Measurements from ENCODE around the gene CDH4. TPM values are rescaled to one million over a fixed set of nuclear protein-coding genes. Genes with fewer than 3 reads are reported as not detected.

The CDH4 gene
- total and polyA plus RNA-seq, 2 donors (not counting 1 experiment from before 2014, with no cell fraction given) = not detected

DNA sequence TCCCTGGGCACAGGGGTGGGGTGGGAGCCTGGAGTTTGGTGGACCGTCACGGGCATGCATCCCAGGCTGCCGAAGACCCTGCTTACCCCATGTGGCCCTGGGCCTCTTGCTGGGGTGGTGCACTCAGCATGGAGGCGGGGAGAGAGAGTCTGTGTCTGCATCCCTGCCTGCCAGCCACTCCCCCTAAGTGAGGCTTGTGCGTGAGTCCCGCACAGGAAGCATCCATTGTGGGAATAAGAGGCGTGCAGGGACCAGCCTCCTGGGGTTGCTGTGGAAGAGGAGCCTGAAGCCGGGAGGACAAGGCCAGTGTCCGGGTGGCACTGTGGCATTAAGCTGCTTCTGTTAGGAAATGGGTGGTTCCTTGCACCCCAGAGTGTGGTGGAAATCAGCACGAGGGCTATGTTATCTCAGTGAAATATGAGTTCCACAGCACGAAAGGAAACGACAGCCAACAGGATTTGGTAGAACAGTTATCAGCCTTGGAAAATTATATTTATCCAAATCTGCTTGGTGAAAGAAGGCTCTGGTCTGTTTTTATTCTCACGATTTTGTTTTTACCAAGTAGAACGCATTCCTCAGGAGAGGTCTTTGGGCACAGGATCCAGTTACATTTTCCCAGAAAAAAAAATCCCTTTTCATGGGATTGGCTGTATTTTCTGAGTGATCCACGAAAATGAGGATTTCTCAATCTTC, 35.7 kb downstream of the CDH4 start:
- Histone ChIP-seq H3K27me3 (replicated peaks in 1 of 4; ENCODE audit: control extremely low read depth in 1 of 4, control insufficient read depth in 3 of 4, insufficient read depth in 4 of 4, low read length in 3 of 4) (no peaks in the 10 kb centered on the region), H4K20me1 (ENCODE audit: control insufficient read depth, insufficient read depth, low read length, poor library complexity, severe bottlenecking) (no peaks in the 10 kb centered on the region), H3K36me3 (replicated peaks in 1 of 2; ENCODE audit: control extremely low read depth in 1 of 2, control insufficient read depth in 1 of 2, extremely low read depth in 1 of 2, insufficient read depth in 2 of 2, low read length in 1 of 2) (no peaks in the 10 kb centered on the region), H3K4me2 (replicated peaks; ENCODE audit: low read depth, low read length, poor library complexity, severe bottlenecking) (no peak overlapping the region), H3K9me3 (ENCODE audit: control extremely low read depth in 1 of 3, control insufficient read depth in 2 of 3, insufficient read depth in 1 of 3, low read length in 2 of 3) (peaks cover 0 to 41% (median 0%) of the 10 kb centered on the region in 3 donors), H3K9ac (ENCODE audit: low read length) (no peak overlapping the region), H3K27ac (ENCODE audit: low read length in 2 of 2) (no peak overlapping the region), H3K79me2 (ENCODE audit: control insufficient read depth, insufficient read depth, low read length) (no peaks in the 10 kb centered on the region), H2AFZ (ENCODE audit: insufficient read depth, low read depth, low read length, poor library complexity, severe bottlenecking) (no peak overlapping the region), H3K4me1 (ENCODE audit: control insufficient read depth in 2 of 2, insufficient read depth in 2 of 2, low read length in 2 of 2) (no peaks in the 10 kb centered on the region), H3K4me3 (ENCODE audit: control extremely low read depth in 1 of 5, extremely low read depth in 1 of 5, insufficient read depth in 1 of 5, low read depth in 2 of 5, low read length in 4 of 5) (no peak overlapping the region)
- POLR2A ChIA-PET = no interaction called here
- DNase-seq (no peak), ATAC-seq (ENCODE audit: low read depth) (no peak)
- no peak overlapping the region for H3K4me3 Mint-ChIP-seq
- peaks cover under 1% of the 10 kb centered on the region for H3K9me3 Mint-ChIP-seq (ENCODE audit: insufficient read depth)
- H3K27me3 Mint-ChIP-seq = no peaks in the 10 kb centered on the region
- no peak overlapping the region for H3K27ac Mint-ChIP-seq
- TF ChIP-seq EZH2 (IDR thresholded peaks at IDR 0.05; ENCODE audit: borderline replicate concordance, insufficient read depth, low read depth, low read length, poor library complexity, severe bottlenecking) = no peak
- TF ChIP-seq, protein P1, sequence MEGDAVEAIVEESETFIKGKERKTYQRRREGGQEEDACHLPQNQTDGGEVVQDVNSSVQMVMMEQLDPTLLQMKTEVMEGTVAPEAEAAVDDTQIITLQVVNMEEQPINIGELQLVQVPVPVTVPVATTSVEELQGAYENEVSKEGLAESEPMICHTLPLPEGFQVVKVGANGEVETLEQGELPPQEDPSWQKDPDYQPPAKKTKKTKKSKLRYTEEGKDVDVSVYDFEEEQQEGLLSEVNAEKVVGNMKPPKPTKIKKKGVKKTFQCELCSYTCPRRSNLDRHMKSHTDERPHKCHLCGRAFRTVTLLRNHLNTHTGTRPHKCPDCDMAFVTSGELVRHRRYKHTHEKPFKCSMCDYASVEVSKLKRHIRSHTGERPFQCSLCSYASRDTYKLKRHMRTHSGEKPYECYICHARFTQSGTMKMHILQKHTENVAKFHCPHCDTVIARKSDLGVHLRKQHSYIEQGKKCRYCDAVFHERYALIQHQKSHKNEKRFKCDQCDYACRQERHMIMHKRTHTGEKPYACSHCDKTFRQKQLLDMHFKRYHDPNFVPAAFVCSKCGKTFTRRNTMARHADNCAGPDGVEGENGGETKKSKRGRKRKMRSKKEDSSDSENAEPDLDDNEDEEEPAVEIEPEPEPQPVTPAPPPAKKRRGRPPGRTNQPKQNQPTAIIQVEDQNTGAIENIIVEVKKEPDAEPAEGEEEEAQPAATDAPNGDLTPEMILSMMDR (IDR thresholded peaks at IDR 0.05) = no peak
- H3K4me1 Mint-ChIP-seq = no peaks in the 10 kb centered on the region
- CTCF ChIA-PET = no interaction called here
- 86% methylated on average over 11 of the region's 15 CpGs for WGBS (ENCODE audit: insufficient coverage)
- intact Hi-C loops (cut with micrococcal nuclease) = no loop called here

DNA sequence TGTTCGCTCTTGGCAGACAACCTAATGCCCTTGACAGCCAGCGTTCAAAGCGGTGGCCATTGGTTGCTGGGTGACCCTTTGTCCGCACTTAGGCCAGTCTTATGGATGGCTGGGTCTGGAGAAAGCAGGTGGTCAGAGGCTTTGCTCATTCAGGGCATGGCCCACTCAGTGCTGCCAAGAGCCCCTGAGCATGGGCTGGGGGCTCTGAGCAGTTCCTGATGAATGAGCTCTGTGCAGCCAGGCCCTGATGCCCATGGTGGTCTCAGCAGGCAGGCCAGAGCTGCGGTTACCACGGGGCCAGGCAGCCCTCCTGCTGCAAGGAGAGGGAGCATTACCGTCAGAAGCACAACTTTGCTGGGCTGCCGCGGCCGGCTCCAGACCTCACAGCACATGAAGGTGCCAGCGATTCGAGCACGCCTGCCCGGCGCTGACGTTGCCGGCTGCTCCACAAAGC, 36.3 kb downstream of the CDH4 start:
- H3K9ac ChIP-seq (ENCODE audit: low read length) = no peak overlapping the region
- Mint-ChIP-seq H3K27me3 (no peaks in the 10 kb centered on the region), H3K4me1 (no peaks in the 10 kb centered on the region), H3K27ac (no peak overlapping the region), H3K9me3 (ENCODE audit: insufficient read depth) (no peaks in the 10 kb centered on the region), H3K4me3 (no peak overlapping the region)
- H2AFZ ChIP-seq (ENCODE audit: insufficient read depth, low read depth, low read length, poor library complexity, severe bottlenecking) = no peak overlapping the region
- TF ChIP-seq, protein P1 (IDR thresholded peaks at IDR 0.05) = no peak
- TF ChIP-seq EZH2 (IDR thresholded peaks at IDR 0.05; ENCODE audit: borderline replicate concordance, insufficient read depth, low read depth, low read length, poor library complexity, severe bottlenecking) = no peak
- H4K20me1 ChIP-seq (ENCODE audit: control insufficient read depth, insufficient read depth, low read length, poor library complexity, severe bottlenecking) = no peaks in the 10 kb centered on the region
- H3K36me3 ChIP-seq (replicated peaks in 1 of 2; ENCODE audit: control extremely low read depth in 1 of 2, control insufficient read depth in 1 of 2, extremely low read depth in 1 of 2, insufficient read depth in 2 of 2, low read length in 1 of 2) = no peaks in the 10 kb centered on the region
- no peaks in the 10 kb centered on the region for H3K79me2 ChIP-seq (ENCODE audit: control insufficient read depth, insufficient read depth, low read length)
- H3K4me3 ChIP-seq (ENCODE audit: control extremely low read depth in 1 of 5, extremely low read depth in 1 of 5, insufficient read depth in 1 of 5, low read depth in 2 of 5, low read length in 4 of 5) = no peak overlapping the region
- intact Hi-C loops (cut with micrococcal nuclease) = no loop called here
- no peak for ATAC-seq (ENCODE audit: low read depth)
- no peak overlapping the region for H3K4me2 ChIP-seq (replicated peaks; ENCODE audit: low read depth, low read length, poor library complexity, severe bottlenecking)
- H3K9me3 ChIP-seq (ENCODE audit: control extremely low read depth in 1 of 3, control insufficient read depth in 2 of 3, insufficient read depth in 1 of 3, low read length in 2 of 3) = peaks cover 0 to 42% (median 0%) of the 10 kb centered on the region in 3 donors
- no peaks in the 10 kb centered on the region for H3K27me3 ChIP-seq (replicated peaks in 1 of 4; ENCODE audit: control extremely low read depth in 1 of 4, control insufficient read depth in 3 of 4, insufficient read depth in 4 of 4, low read length in 3 of 4)
- DNase-seq = no peak
- POLR2A ChIA-PET = no interaction called here
- H3K27ac ChIP-seq (ENCODE audit: low read length in 2 of 2) = no peak overlapping the region
- 91% methylated on average over 17 of the region's 17 CpGs for WGBS (ENCODE audit: insufficient coverage)
- no peaks in the 10 kb centered on the region for H3K4me1 ChIP-seq (ENCODE audit: control insufficient read depth in 2 of 2, insufficient read depth in 2 of 2, low read length in 2 of 2)
- CTCF ChIA-PET = no interaction called here

Data from B cell (primary cell).